Measurements from ENCODE around the gene PELO.
"Not testable (repeated sequence)": the region's sequence is repeated elsewhere in the genome, so short reads cannot be mapped to it uniquely, and the experiment has no call there.

Gene PELO

GRCh38 chr5:52802974-52803336, 15.2 kb downstream of the PELO start:
- ATAC-seq = no peak
- Mint-ChIP-seq H3K36me3 (peaks cover 19% of the 10 kb centered on the region), H3K27ac (no peak overlapping the region), H3K4me1 (peaks cover 58% of the 10 kb centered on the region), H3K4me3 (no peak overlapping the region), H3K9me3 (no peaks in the 10 kb centered on the region), H3K27me3 (no peaks in the 10 kb centered on the region)

- no peak overlapping the region for H3K27ac Mint-ChIP-seq
- H3K27me3 Mint-ChIP-seq = no peaks in the 10 kb centered on the region
- H3K4me3 Mint-ChIP-seq = no peak overlapping the region
- no peak for ATAC-seq
- peaks cover 19% of the 10 kb centered on the region for H3K36me3 Mint-ChIP-seq
- no peaks in the 10 kb centered on the region for H3K9me3 Mint-ChIP-seq
- peaks cover 44% of the 10 kb centered on the region for H3K4me1 Mint-ChIP-seq
These were observed 16.7 kb downstream of the PELO start for GRCh38 chr5:52804387-52804791.

- ATAC-seq = no peak
- Mint-ChIP-seq H3K9me3 (no peaks in the 10 kb centered on the region), H3K4me3 (no peak overlapping the region), H3K36me3 (peaks cover 19% of the 10 kb centered on the region), H3K4me1 (peaks cover 38% of the 10 kb centered on the region), H3K27ac (no peak overlapping the region), H3K27me3 (no peaks in the 10 kb centered on the region)
These were observed 17.3 kb downstream of the PELO start for GRCh38 chr5:52804981-52805380.

- Mint-ChIP-seq H3K4me3 (no peak overlapping the region), H3K4me1 (peaks cover 31% of the 10 kb centered on the region), H3K9me3 (no peaks in the 10 kb centered on the region), H3K27ac (no peak overlapping the region), H3K36me3 (peaks cover 19% of the 10 kb centered on the region), H3K27me3 (no peaks in the 10 kb centered on the region)
- ATAC-seq = no peak
These were observed 17.9 kb downstream of the PELO start for GRCh38 chr5:52805615-52806014.

- Mint-ChIP-seq H3K36me3 (peaks cover 19% of the 10 kb centered on the region), H3K27me3 (no peaks in the 10 kb centered on the region), H3K4me1 (peaks cover 20% of the 10 kb centered on the region), H3K9me3 (no peaks in the 10 kb centered on the region), H3K4me3 (no peak overlapping the region), H3K27ac (no peak overlapping the region)
- ATAC-seq = no peak
These were observed 19.3 kb downstream of the PELO start for GRCh38 chr5:52807037-52807436.

- Mint-ChIP-seq H3K27me3 (no peaks in the 10 kb centered on the region), H3K4me1 (peaks cover 20% of the 10 kb centered on the region)
These were observed 20.0 kb downstream of the PELO start for GRCh38 chr5:52807723-52808122.

GRCh38 chr5:52808316-52808901, 20.7 kb downstream of the PELO start:
- no peaks in the 10 kb centered on the region for H3K27me3 Mint-ChIP-seq
- H3K4me1 Mint-ChIP-seq = peaks cover 14% of the 10 kb centered on the region
- H3K9me3 Mint-ChIP-seq = no peaks in the 10 kb centered on the region
- H3K27ac Mint-ChIP-seq = no peak overlapping the region
- H3K36me3 Mint-ChIP-seq = peaks cover 19% of the 10 kb centered on the region
- ATAC-seq = no peak
- no peak overlapping the region for H3K4me3 Mint-ChIP-seq

More at GRCh38 chr5:52807723-52808122, 20.0 kb downstream of the PELO start:
- H3K9me3 Mint-ChIP-seq = no peaks in the 10 kb centered on the region
- no peak overlapping the region for H3K4me3 Mint-ChIP-seq
- H3K27ac Mint-ChIP-seq = no peak overlapping the region
- peaks cover 19% of the 10 kb centered on the region for H3K36me3 Mint-ChIP-seq
- no peak for ATAC-seq

- Mint-ChIP-seq H3K4me3 (no peak overlapping the region), H3K27ac (no peak overlapping the region), H3K27me3 (no peaks in the 10 kb centered on the region), H3K36me3 (peaks cover 11% of the 10 kb centered on the region), H3K4me1 (peaks cover 5% of the 10 kb centered on the region), H3K9me3 (no peaks in the 10 kb centered on the region)
- no peak for ATAC-seq
These were observed 22.2 kb downstream of the PELO start for GRCh38 chr5:52809884-52810283.

- H3K4me1 Mint-ChIP-seq = no peaks in the 10 kb centered on the region
- no peak for ATAC-seq
- no peak overlapping the region for H3K4me3 Mint-ChIP-seq
- peaks cover 5% of the 10 kb centered on the region for H3K36me3 Mint-ChIP-seq
- no peaks in the 10 kb centered on the region for H3K27me3 Mint-ChIP-seq
- no peak overlapping the region for H3K27ac Mint-ChIP-seq
- no peaks in the 10 kb centered on the region for H3K9me3 Mint-ChIP-seq
These were observed 22.7 kb downstream of the PELO start for GRCh38 chr5:52810426-52810825.

- Mint-ChIP-seq H3K4me3 (no peak overlapping the region), H3K36me3 (no peaks in the 10 kb centered on the region), H3K9me3 (no peaks in the 10 kb centered on the region), H3K27me3 (no peaks in the 10 kb centered on the region), H3K4me1 (no peaks in the 10 kb centered on the region), H3K27ac (no peak overlapping the region)
- no peak for ATAC-seq
These were observed 23.5 kb downstream of the PELO start for GRCh38 chr5:52811067-52811749.

- no peaks in the 10 kb centered on the region for H3K4me1 Mint-ChIP-seq
- H3K27ac Mint-ChIP-seq = no peak overlapping the region
- H3K27me3 Mint-ChIP-seq = no peaks in the 10 kb centered on the region
- no peaks in the 10 kb centered on the region for H3K36me3 Mint-ChIP-seq
- no peak for ATAC-seq
- H3K9me3 Mint-ChIP-seq = no peaks in the 10 kb centered on the region
- H3K4me3 Mint-ChIP-seq = no peak overlapping the region
These were observed 26.8 kb downstream of the PELO start for GRCh38 chr5:52814352-52815148.

- Mint-ChIP-seq H3K4me1 (no peaks in the 10 kb centered on the region), H3K27me3 (peaks cover 7% of the 10 kb centered on the region), H3K36me3 (no peaks in the 10 kb centered on the region), H3K9me3 (no peaks in the 10 kb centered on the region), H3K27ac (no peak overlapping the region), H3K4me3 (no peak overlapping the region)
- no peak for ATAC-seq
These were observed 30.1 kb downstream of the PELO start for GRCh38 chr5:52817818-52818217.

- Mint-ChIP-seq H3K36me3 (no peaks in the 10 kb centered on the region), H3K4me3 (no peak overlapping the region), H3K27me3 (peaks cover 7% of the 10 kb centered on the region), H3K9me3 (no peaks in the 10 kb centered on the region), H3K4me1 (no peaks in the 10 kb centered on the region), H3K27ac (no peak overlapping the region)
- ATAC-seq = no peak
These were observed 30.6 kb downstream of the PELO start for GRCh38 chr5:52818360-52818759.

GRCh38 chr5:52818807-52819206, 31.1 kb downstream of the PELO start:
- H3K27ac Mint-ChIP-seq, ATAC-seq, H3K36me3 Mint-ChIP-seq, H3K9me3 Mint-ChIP-seq, H3K27me3 Mint-ChIP-seq, H3K4me3 Mint-ChIP-seq, H3K4me1 Mint-ChIP-seq: not testable (repeated sequence)

GRCh38 chr5:52821901-52822300, 34.2 kb downstream of the PELO start:
- no peak for ATAC-seq
- H3K4me3 Mint-ChIP-seq = no peak overlapping the region
- no peaks in the 10 kb centered on the region for H3K9me3 Mint-ChIP-seq
- no peak overlapping the region for H3K27ac Mint-ChIP-seq
- H3K36me3 Mint-ChIP-seq = no peaks in the 10 kb centered on the region
- H3K4me1 Mint-ChIP-seq = no peaks in the 10 kb centered on the region
- peaks cover 7% of the 10 kb centered on the region for H3K27me3 Mint-ChIP-seq

GRCh38 chr5:52822437-52822836, 34.7 kb downstream of the PELO start:
- no peaks in the 10 kb centered on the region for H3K4me1 Mint-ChIP-seq
- peaks cover 7% of the 10 kb centered on the region for H3K27me3 Mint-ChIP-seq
- no peaks in the 10 kb centered on the region for H3K36me3 Mint-ChIP-seq
- H3K27ac Mint-ChIP-seq = no peak overlapping the region
- H3K4me3 Mint-ChIP-seq = no peak overlapping the region
- ATAC-seq = no peak
- H3K9me3 Mint-ChIP-seq = no peaks in the 10 kb centered on the region

All from stimulated activated memory B cell treated with anti-CD40 and anti-IgM and Interleukin-4, amounts not matched to agents 10 μg/mL and 1 μg/mL and 100 μg/mL, for 72 hours (primary cell).